Ovary (tissue), 3 donors: ENCODE data around the gene TRAPPC2L.

Experiments
- CTCF ChIP-seq, 3 donors: fragments of 450-650 bp in 2 of 3; fragments of 200-600 bp in 1 of 3; IDR thresholded peaks; one replicate each; pipeline versions ENCODE4 v1.5.1 to v1.8.0; 2016 to 2022; ENCODE audit warnings: antibody characterized with exemption in 3 of 3, mild to moderate bottlenecking in 1 of 3
- POLR2A ChIP-seq: fragments of 450-650 bp; IDR thresholded peaks from one replicate; pipeline ENCODE4 v1.6.1; 2017; ENCODE audit warnings: antibody characterized with exemption, mild to moderate bottlenecking, moderate library complexity
- donor health status: DM: no; HTN: no; CAD: no.

GRCh38 chr16:88865742-88866141 lies 8.8 kb downstream of the TRAPPC2L start:
- TF ChIP-seq POLR2A = no peak
- TF ChIP-seq CTCF (IDR thresholded peaks at IDR 0.05) = no peak
